ENCODE results near the gene DHRS4L2.
"Not testable (repeated sequence)": the region's sequence is repeated elsewhere in the genome, so short reads cannot be mapped to it uniquely, and the experiment has no call there.

DHRS4L2 gene

GRCh38 chr14:23969481-23970282 is 19.0 kb upstream of the DHRS4L2 start:
- DNase-seq (ENCODE audit: extremely low spot score); CTCF ChIA-PET; POLR2A ChIA-PET: not testable (repeated sequence)

- DNase-seq (ENCODE audit: extremely low spot score); CTCF ChIA-PET; POLR2A ChIA-PET: not testable (repeated sequence)
These were observed 18.5 kb upstream of the DHRS4L2 start for GRCh38 chr14:23970283-23970659.

GRCh38 chr14:23973178-23973577 is 15.6 kb upstream of the DHRS4L2 start:
- POLR2A ChIA-PET, CTCF ChIA-PET: not testable (repeated sequence)

GRCh38 chr14:23974041-23974440 is 14.7 kb upstream of the DHRS4L2 start:
- POLR2A ChIA-PET; DNase-seq (ENCODE audit: extremely low spot score): not testable (repeated sequence)
- CTCF ChIA-PET, result interaction anchor here (0.6 kb wide), 1 partner anchor 60 kb away, joined by 4 read pairs; no protein-coding TSS in a partner anchor

More at GRCh38 chr14:23973178-23973577, 15.6 kb upstream of the DHRS4L2 start:
- not testable (repeated sequence) for DNase-seq (ENCODE audit: extremely low spot score)

- POLR2A ChIA-PET; CTCF ChIA-PET; DNase-seq (ENCODE audit: extremely low spot score): not testable (repeated sequence)
These were observed 11.5 kb upstream of the DHRS4L2 start for GRCh38 chr14:23977208-23977607.

GRCh38 chr14:23981951-23982813 is 6.5 kb upstream of the DHRS4L2 start:
- CTCF ChIA-PET; POLR2A ChIA-PET; DNase-seq (ENCODE audit: extremely low spot score): not testable (repeated sequence)

GRCh38 chr14:23984891-23985602 is 3.7 kb upstream of the DHRS4L2 start:
- DNase-seq (ENCODE audit: extremely low spot score), result no peak
- TF ChIP-seq SP1 (IDR thresholded peaks at IDR 0.05) (no peak), PKNOX1 (IDR thresholded peaks at IDR 0.05) (no peak), FOXK2 (IDR thresholded peaks at IDR 0.05) (no peak), ELF4 (IDR thresholded peaks at IDR 0.05) (no peak)
- ChIA-PET CTCF (no interaction called here), POLR2A (no interaction called here)

GRCh38 chr14:23988223-23988606 is 514 bp upstream of the DHRS4L2 start:
- POLR2A ChIA-PET; DNase-seq (ENCODE audit: extremely low spot score); CTCF ChIA-PET: not testable (repeated sequence)

GRCh38 chr14:23989734-23990445 is 1.2 kb downstream of the DHRS4L2 start:
- CTCF ChIA-PET; DNase-seq (ENCODE audit: extremely low spot score); POLR2A ChIA-PET: not testable (repeated sequence)

GRCh38 chr14:23990961-23991360 is 2.2 kb downstream of the DHRS4L2 start:
- POLR2A ChIA-PET; CTCF ChIA-PET; DNase-seq (ENCODE audit: extremely low spot score): not testable (repeated sequence)

- CTCF ChIA-PET, result not testable (repeated sequence)
These were observed 4.3 kb downstream of the DHRS4L2 start for GRCh38 chr14:23993042-23993441.

GRCh38 chr14:23996009-23996408 is 7.3 kb downstream of the DHRS4L2 start:
- CTCF ChIA-PET; POLR2A ChIA-PET; DNase-seq (ENCODE audit: extremely low spot score): not testable (repeated sequence)

More at GRCh38 chr14:23993042-23993441, 4.3 kb downstream of the DHRS4L2 start:
- DNase-seq (ENCODE audit: extremely low spot score); POLR2A ChIA-PET: not testable (repeated sequence)

- DNase-seq (ENCODE audit: extremely low spot score); POLR2A ChIA-PET; CTCF ChIA-PET: not testable (repeated sequence)
These were observed 8.1 kb downstream of the DHRS4L2 start for GRCh38 chr14:23996825-23997224.

GRCh38 chr14:23999640-24000039 is 10.9 kb downstream of the DHRS4L2 start:
- POLR2A ChIA-PET; CTCF ChIA-PET; DNase-seq (ENCODE audit: extremely low spot score): not testable (repeated sequence)

- DNase-seq (ENCODE audit: extremely low spot score); POLR2A ChIA-PET; CTCF ChIA-PET: not testable (repeated sequence)
These were observed 12.3 kb downstream of the DHRS4L2 start for GRCh38 chr14:24001078-24001477.

GRCh38 chr14:24001679-24002078 is 12.9 kb downstream of the DHRS4L2 start:
- DNase-seq (ENCODE audit: extremely low spot score); POLR2A ChIA-PET; CTCF ChIA-PET: not testable (repeated sequence)

- POLR2A ChIA-PET, CTCF ChIA-PET: not testable (repeated sequence)
These were observed 17.7 kb downstream of the DHRS4L2 start for GRCh38 chr14:24006471-24006816.

More at GRCh38 chr14:24006471-24006816, 17.7 kb downstream of the DHRS4L2 start:
- not testable (repeated sequence) for DNase-seq (ENCODE audit: extremely low spot score)
